HCT116 (cell line): ENCODE measurements around the gene CHN1.

Experiments used
- CEBPB ChIP-seq: IDR thresholded peaks from 2 replicates; pipeline ENCODE4 v1.6.1; 2012; ENCODE audit warnings: low read depth
- ELF1 ChIP-seq: IDR thresholded peaks from 2 replicates; pipeline ENCODE4 v1.6.1; 2012; ENCODE audit warnings: low read depth, borderline replicate concordance
- POLR2A ChIP-seq: IDR thresholded peaks from 2 replicates; pipeline ENCODE4 v1.7.0; 2011; ENCODE audit warnings: borderline replicate concordance; ENCODE audit not compliant: insufficient read depth, insufficient read length; ENCODE audit errors: extremely low read depth

GRCh38 chr2:174952607-174953006 is 52.6 kb downstream of the CHN1 start:
- no peak for TF ChIP-seq ELF1
- TF ChIP-seq POLR2A, result no peak
- TF ChIP-seq CEBPB, result no peak
